HepG2 (cell line): ENCODE results near the gene DENND1C. TPM values are rescaled to one million over a fixed set of nuclear protein-coding genes. Genes with fewer than 3 reads are reported as not detected.

Source experiments
- ATAC-seq: fragments of 200-7000 bp; cut with Tn5 transposase; 3 replicates; pipeline ENCODE4 v1.9.1; 2020; ENCODE audit warnings: mild to moderate bottlenecking, moderate library complexity
- BruUV-seq: library from RNA; stranded (reverse); fragments of 400-500 nt; replicated peaks from 2 replicates; lab custom pipeline; 2021; lab: Mats Ljungman, UMichigan
- CTCF ChIA-PET: fragments of 300-600 bp; formaldehyde crosslinking; extraction: SDS; loops from one replicate; lab custom pipeline; 2021; ENCODE audit warnings: low total read pairs, inconsistent platforms, low intra/inter-chr PET ratio; lab: Yijun Ruan, JAX
- POLR2A ChIA-PET: fragments of 350-600 bp; sonication (Branson Sonifier 250); formaldehyde crosslinking; loops from one replicate; lab custom pipeline; 2020; ENCODE audit warnings: antibody characterized with exemption, inconsistent platforms; lab: Yijun Ruan, JAX
- DNase-seq: peaks from one replicate; pipeline ENCODE4 v3.0.0-alpha.2; 2015; ENCODE audit warnings: low spot score
- FAIRE-seq: peaks from 3 replicates; lab custom pipeline; 2011; peaks lifted over from hg19 to GRCh38; lab: Jason Lieb, UNC
- H2AFZ ChIP-seq: one replicate; pipeline ENCODE4 v1.6.1; 2011; ENCODE audit warnings: low read length, inconsistent platforms
- H3K27ac ChIP-seq: fragments of 300-600 bp; 3 replicates; pipeline ENCODE4 v1.8.0; 2011; ENCODE audit warnings: mixed run types, mild to moderate bottlenecking, mixed read lengths, low read length, inconsistent platforms; ENCODE audit not compliant: insufficient read depth; ENCODE audit errors: extremely low read length
- H3K27me3 ChIP-seq, 2 experiments: fragments of 200-600 bp in 1 of 2; 2 replicates in 1 of 2; 3 replicates in 1 of 2; pipeline versions ENCODE4 v1.6.0 to v1.8.0; 2011; ENCODE audit warnings: low read length in 2 of 2, mild to moderate bottlenecking in 2 of 2, moderate library complexity in 2 of 2, inconsistent platforms in 1 of 2; ENCODE audit not compliant: insufficient read depth in 2 of 2, control insufficient read depth in 1 of 2
- H3K36me3 ChIP-seq, 2 experiments: fragments of 200-600 bp in 1 of 2; replicated peaks in 1 of 2; 2 replicates in 1 of 2; 3 replicates in 1 of 2; pipeline versions ENCODE4 v1.5.1 to v1.8.0; 2011; ENCODE audit warnings: low read length in 2 of 2, inconsistent platforms in 1 of 2; ENCODE audit not compliant: insufficient read depth in 2 of 2, control insufficient read depth in 1 of 2
- H3K4me1 ChIP-seq: 2 replicates; pipeline ENCODE4 v1.5.1; 2012; ENCODE audit warnings: low read length, inconsistent platforms; ENCODE audit not compliant: insufficient read depth
- H3K4me2 ChIP-seq: 2 replicates; pipeline ENCODE4 v1.6.0; 2011; ENCODE audit warnings: low read depth, low read length, inconsistent platforms
- H3K4me3 ChIP-seq, 3 experiments: fragments of 200-600 bp in 1 of 3; sonication (generic), shearing (Covaris generic) in 1 of 3; replicated peaks in 1 of 3; 2 replicates each; pipeline ENCODE4 v1.5.1; 2011 to 2016; ENCODE audit warnings: low read length in 3 of 3, inconsistent platforms in 2 of 3, low read depth in 2 of 3, mild to moderate bottlenecking in 2 of 3, control low read depth in 1 of 3, mixed read lengths in 1 of 3; ENCODE audit not compliant: insufficient read depth in 1 of 3
- H3K79me2 ChIP-seq: one replicate; pipeline ENCODE4 v1.6.1; 2011; ENCODE audit warnings: low read length, inconsistent platforms; ENCODE audit not compliant: insufficient read depth
- H3K9ac ChIP-seq: 2 replicates; pipeline ENCODE4 v1.6.0; 2011; ENCODE audit warnings: mild to moderate bottlenecking, low read depth, low read length, inconsistent platforms; ENCODE audit not compliant: insufficient read depth
- H3K9me3 ChIP-seq: 2 replicates; pipeline ENCODE4 v1.5.1; 2012; ENCODE audit warnings: mild to moderate bottlenecking, low read length
- H4K20me1 ChIP-seq: 2 replicates; pipeline ENCODE4 v1.6.0; 2011; ENCODE audit warnings: inconsistent platforms, mild to moderate bottlenecking, low read length, moderate library complexity; ENCODE audit not compliant: insufficient read depth
- ATF5 ChIP-seq: sonication (generic); formaldehyde crosslinking; IDR thresholded peaks from 2 replicates; pipeline ENCODE4 v1.4.0; 2020; ENCODE audit warnings: mild to moderate bottlenecking, low read depth, missing genetic modification reagents
- KDM6A ChIP-seq: IDR thresholded peaks from 2 replicates; pipeline ENCODE4 v1.6.1; 2016; ENCODE audit warnings: low read depth
- MEIS1 ChIP-seq: sonication (generic); formaldehyde crosslinking; IDR thresholded peaks from 2 replicates; pipeline ENCODE4 v1.9.0; 2021; ENCODE audit warnings: mild to moderate bottlenecking, missing genetic modification reagents, moderate library complexity, borderline replicate concordance
- SMAD9 ChIP-seq: sonication (generic); formaldehyde crosslinking; IDR thresholded peaks from 2 replicates; pipeline ENCODE4 v1.5.1; 2020; ENCODE audit warnings: mild to moderate bottlenecking, missing genetic modification reagents
- SMYD3 ChIP-seq: sonication (generic); formaldehyde crosslinking; IDR thresholded peaks from 2 replicates; pipeline ENCODE4 v1.8.1; 2023; ENCODE audit warnings: mild to moderate bottlenecking, missing genetic modification reagents
- SNAPC4 ChIP-seq: sonication (generic); formaldehyde crosslinking; IDR thresholded peaks from 2 replicates; pipeline ENCODE4 v1.4.0; 2020; ENCODE audit warnings: mild to moderate bottlenecking, missing genetic modification reagents
- ZNF318 ChIP-seq: sonication (generic); formaldehyde crosslinking; IDR thresholded peaks from 2 replicates; pipeline ENCODE4 v1.4.0; 2020; ENCODE audit warnings: mild to moderate bottlenecking, missing genetic modification reagents
- ZNF619 ChIP-seq: sonication (generic); formaldehyde crosslinking; IDR thresholded peaks from 2 replicates; pipeline ENCODE4 v1.4.0; 2020; ENCODE audit warnings: mild to moderate bottlenecking, missing genetic modification reagents
- WGBS: methylation state at CpG from one replicate; pipeline ENCODE4 v1.1.6; 2017; ENCODE audit warnings: low lambda C conversion rate; 5-methylcytosine and 5-hydroxymethylcytosine counted together
- in situ Hi-C: cut with HindIII; loops from 2 replicates; pipeline ENCODE4 v1.10.0; 2017; ENCODE audit warnings: low pct_unique_long_range_greater_than_20kb; ENCODE audit not compliant: extremely low pct_ligation_motif_present
- intact Hi-C: fragments of 100-400 bp; cut with micrococcal nuclease; formaldehyde crosslinking; loops from one replicate; pipeline ENCODE4 v1.10.0; 2022; ENCODE audit not compliant: unreplicated experiment
- polyA plus RNA-seq, 8 experiments: library from polyadenylated mRNA; depleted of rRNA in 3 of 8; stranded (reverse) in 7 of 8; unstranded in 1 of 8; fragments of >200 nt; fragmentation: Illumina TruSeq in 4 of 8; extraction: Trizol in 4 of 8; gene quantifications; 2 replicates each; pipeline versions ENCODE4 v1.2.1 to v1.2.3, GENCODE V29; 2011 to 2016; ENCODE audit warnings: low read depth in 4 of 8, missing spikeins in 1 of 8, mixed read lengths in 1 of 8; ENCODE audit not compliant: insufficient read depth in 1 of 8
- total RNA-seq, 5 experiments: library from RNA; depleted of rRNA; stranded (reverse); fragments of >200 nt; fragmentation: Illumina TruSeq; extraction: Trizol; gene quantifications; 2 replicates each; pipeline ENCODE4 v1.2.3, GENCODE V29; 2016; ENCODE audit warnings: low read depth in 1 of 5

DENND1C gene
- total and polyA plus RNA-seq, 2 of the 13 experiments (the other 11 are each of a cell fraction or from before 2014, with no cell fraction given) = 0.04 to 0.73 TPM

- no peak for TF ChIP-seq ATF5
- TF ChIP-seq SMAD9 = no peak
- TF ChIP-seq ZNF619 (CRISPR knock-in tag) = no peak
- TF ChIP-seq SNAPC4 (CRISPR knock-in tag) = no peak
- TF ChIP-seq SMYD3 (CRISPR knock-in tag) = no peak
- TF ChIP-seq KDM6A (CRISPR knock-in tag) = no peak
These were observed 35.1 kb downstream of the DENND1C start (continued) for GRCh38 chr19:6446452-6446851.

- Histone ChIP-seq H3K27ac (no peak overlapping the region), H3K36me3 (no peaks in the 10 kb centered on the region), H3K9me3 (no peaks in the 10 kb centered on the region), H3K4me1 (no peaks in the 10 kb centered on the region), H3K4me3 (no peak overlapping the region), H3K79me2 (no peaks in the 10 kb centered on the region), H3K4me2 (no peak overlapping the region), H3K27me3 (no peaks in the 10 kb centered on the region), H3K9ac (no peak overlapping the region), H2AFZ (no peak overlapping the region), H4K20me1 (no peaks in the 10 kb centered on the region)
- intact Hi-C loops = no loop called here
- no TSS peak for BruUV-seq
- 96% methylated on average over 11 of the region's 13 CpGs for WGBS
- no peak for FAIRE-seq
- ChIA-PET POLR2A (no interaction called here), CTCF (no interaction called here)
- DNase-seq = no peak
- TF ChIP-seq MEIS1 (no peak), ZNF318 (CRISPR knock-in tag) (no peak)
- ATAC-seq = no peak
- in situ Hi-C loops = no loop called here
These were observed 37.6 kb downstream of the DENND1C start for GRCh38 chr19:6443986-6444385.
